Retinal pigment epithelial cell (primary cell): ENCODE measurements around the gene GNAI3.

ENCODE experiments used
- DNase-seq: peaks from one replicate; pipeline ENCODE4 v3.0.0-alpha.2; 2010; ENCODE audit warnings: low read depth
- H3K4me3 ChIP-seq: 2 replicates; pipeline ENCODE4 v1.5.1; 2011; ENCODE audit warnings: mild to moderate bottlenecking, low read length, control low read depth, moderate library complexity
- CTCF ChIP-seq: conservative IDR thresholded peaks from 2 replicates; pipeline ENCODE4 v1.5.1; 2011; ENCODE audit warnings: low read depth, low read length, control low read depth, inconsistent platforms

The GNAI3 gene

GRCh38 chr1:109527098-109527811 lies 21.2 kb upstream of the GNAI3 start:
- no peak for TF ChIP-seq CTCF
- H3K4me3 ChIP-seq: no peak overlapping the region
- no peak for DNase-seq

GRCh38 chr1:109527846-109528695 lies 20.3 kb upstream of the GNAI3 start:
- TF ChIP-seq CTCF: no peak
- no peak for DNase-seq
- no peak overlapping the region for H3K4me3 ChIP-seq

GRCh38 chr1:109528712-109529111 lies 19.7 kb upstream of the GNAI3 start:
- no peak for DNase-seq
- TF ChIP-seq CTCF: no peak
- H3K4me3 ChIP-seq: no peak overlapping the region

GRCh38 chr1:109529881-109530456 lies 18.4 kb upstream of the GNAI3 start:
- no peak for TF ChIP-seq CTCF
- DNase-seq: no peak
- H3K4me3 ChIP-seq: no peak overlapping the region

- no peak overlapping the region for H3K4me3 ChIP-seq
- DNase-seq: no peak
- TF ChIP-seq CTCF: no peak
Measured at GRCh38 chr1:109530457-109531087, 17.8 kb upstream of the GNAI3 start.

- no peak overlapping the region for H3K4me3 ChIP-seq
- no peak for DNase-seq
- TF ChIP-seq CTCF: no peak
Measured at GRCh38 chr1:109531380-109531779, 17.0 kb upstream of the GNAI3 start.
